ENCODE data around the gene MRS2.

DNA sequence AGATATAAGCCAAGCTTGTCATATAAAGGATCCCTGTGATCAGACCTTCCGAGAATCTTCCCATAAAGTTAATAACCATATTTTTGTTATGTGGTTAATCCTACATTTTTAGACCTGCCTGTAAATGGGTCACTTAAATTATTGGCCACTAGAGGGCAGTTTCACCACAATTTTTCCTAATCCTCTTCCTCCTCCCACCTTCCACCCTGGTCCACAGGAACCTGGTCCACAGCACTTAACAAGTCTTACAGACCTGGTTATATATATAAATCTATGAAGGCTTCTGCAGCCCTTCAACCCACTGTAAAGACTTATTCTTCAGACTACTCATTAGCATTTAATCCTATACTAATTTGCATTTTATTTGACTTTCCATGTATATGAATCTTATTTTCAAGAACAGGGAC is 28.3 kb downstream of the MRS2 start:
- TF ChIP-seq POLR2AphosphoS5 (IDR thresholded peaks at IDR 0.05; ENCODE audit: low read depth), result no peak
- TF ChIP-seq, protein P1, sequence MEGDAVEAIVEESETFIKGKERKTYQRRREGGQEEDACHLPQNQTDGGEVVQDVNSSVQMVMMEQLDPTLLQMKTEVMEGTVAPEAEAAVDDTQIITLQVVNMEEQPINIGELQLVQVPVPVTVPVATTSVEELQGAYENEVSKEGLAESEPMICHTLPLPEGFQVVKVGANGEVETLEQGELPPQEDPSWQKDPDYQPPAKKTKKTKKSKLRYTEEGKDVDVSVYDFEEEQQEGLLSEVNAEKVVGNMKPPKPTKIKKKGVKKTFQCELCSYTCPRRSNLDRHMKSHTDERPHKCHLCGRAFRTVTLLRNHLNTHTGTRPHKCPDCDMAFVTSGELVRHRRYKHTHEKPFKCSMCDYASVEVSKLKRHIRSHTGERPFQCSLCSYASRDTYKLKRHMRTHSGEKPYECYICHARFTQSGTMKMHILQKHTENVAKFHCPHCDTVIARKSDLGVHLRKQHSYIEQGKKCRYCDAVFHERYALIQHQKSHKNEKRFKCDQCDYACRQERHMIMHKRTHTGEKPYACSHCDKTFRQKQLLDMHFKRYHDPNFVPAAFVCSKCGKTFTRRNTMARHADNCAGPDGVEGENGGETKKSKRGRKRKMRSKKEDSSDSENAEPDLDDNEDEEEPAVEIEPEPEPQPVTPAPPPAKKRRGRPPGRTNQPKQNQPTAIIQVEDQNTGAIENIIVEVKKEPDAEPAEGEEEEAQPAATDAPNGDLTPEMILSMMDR (IDR thresholded peaks at IDR 0.05; ENCODE audit: insufficient read depth, low read length), result peak; percentile 70
